NCI-H2029 (cell line): ENCODE results near the gene RUNX1.

Source experiments
- DNase-seq: peaks from one replicate; lab custom pipeline; 2025; lab: John Stamatoyannopoulos, UW

The RUNX1 gene

GRCh38 chr21:34992736-34993398, 56.2 kb downstream of the RUNX1 start:
- DNase-seq = no peak

DNA sequence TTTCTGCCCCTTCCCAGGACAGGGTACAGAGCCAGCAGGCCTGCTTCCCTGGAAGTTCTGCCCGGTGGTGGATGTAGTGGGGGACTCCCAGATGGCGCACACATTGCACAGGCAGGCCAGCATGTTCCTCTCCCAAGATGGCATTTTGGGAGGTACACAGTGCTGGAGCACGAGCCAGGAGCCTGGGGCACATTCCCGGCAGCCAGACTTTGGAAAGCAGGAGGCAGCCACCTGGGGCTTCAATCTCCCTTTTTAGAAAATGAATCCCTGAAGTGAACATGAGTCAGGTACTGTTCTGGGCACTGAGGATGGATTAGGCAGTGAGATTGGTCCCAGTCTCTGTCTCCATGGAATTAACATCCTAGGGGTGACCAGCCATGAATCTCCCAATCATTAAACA, 56.9 kb downstream of the RUNX1 start:
- no peak for DNase-seq

DNA sequence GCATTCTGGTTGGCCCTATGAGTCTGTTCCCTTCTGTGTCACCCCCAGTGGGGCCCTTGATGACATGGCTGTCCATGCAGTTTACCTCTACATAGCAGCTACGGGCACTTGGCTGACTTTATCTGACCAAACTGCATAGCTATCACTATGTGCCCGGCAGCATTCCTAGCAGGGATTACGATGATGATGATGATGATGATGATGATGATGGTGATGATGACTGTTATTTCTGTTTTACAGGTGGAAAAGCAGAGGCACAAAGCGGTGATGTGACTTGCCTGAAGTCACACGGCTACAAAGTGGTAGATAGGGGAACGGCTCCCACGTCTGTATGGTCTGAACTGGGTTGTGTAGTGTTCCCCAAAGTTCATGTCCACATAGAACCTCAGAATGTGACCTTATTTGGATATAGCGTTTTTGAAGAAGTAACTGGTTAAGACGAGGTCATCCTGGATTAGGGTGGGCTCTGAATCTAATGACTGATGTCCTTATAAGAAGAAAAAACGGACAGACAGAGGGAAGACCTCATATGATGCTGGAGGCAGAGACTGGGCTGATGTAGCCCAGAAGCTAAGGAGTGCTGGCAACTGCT, 57.6 kb downstream of the RUNX1 start:
- no peak for DNase-seq

DNA sequence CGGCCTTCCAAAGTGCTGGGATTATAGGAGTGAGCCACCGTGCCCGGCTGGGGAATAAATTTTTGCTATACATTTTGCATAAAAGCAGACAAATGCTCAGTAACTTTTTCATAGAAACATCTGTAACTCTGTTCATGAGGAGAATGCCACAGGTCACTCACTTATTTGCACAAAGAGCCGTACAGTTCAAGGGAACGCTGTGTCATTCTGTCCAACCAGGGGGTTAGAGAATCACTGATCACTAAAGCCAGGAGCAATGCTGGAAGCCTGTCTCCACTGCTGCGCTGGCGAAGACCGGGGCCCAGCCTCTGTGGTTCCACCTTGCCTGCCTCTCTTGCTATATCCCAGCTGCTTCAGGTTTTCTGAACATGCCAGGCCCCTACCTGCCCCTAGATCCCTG, 58.3 kb downstream of the RUNX1 start:
- DNase-seq = no peak

DNA sequence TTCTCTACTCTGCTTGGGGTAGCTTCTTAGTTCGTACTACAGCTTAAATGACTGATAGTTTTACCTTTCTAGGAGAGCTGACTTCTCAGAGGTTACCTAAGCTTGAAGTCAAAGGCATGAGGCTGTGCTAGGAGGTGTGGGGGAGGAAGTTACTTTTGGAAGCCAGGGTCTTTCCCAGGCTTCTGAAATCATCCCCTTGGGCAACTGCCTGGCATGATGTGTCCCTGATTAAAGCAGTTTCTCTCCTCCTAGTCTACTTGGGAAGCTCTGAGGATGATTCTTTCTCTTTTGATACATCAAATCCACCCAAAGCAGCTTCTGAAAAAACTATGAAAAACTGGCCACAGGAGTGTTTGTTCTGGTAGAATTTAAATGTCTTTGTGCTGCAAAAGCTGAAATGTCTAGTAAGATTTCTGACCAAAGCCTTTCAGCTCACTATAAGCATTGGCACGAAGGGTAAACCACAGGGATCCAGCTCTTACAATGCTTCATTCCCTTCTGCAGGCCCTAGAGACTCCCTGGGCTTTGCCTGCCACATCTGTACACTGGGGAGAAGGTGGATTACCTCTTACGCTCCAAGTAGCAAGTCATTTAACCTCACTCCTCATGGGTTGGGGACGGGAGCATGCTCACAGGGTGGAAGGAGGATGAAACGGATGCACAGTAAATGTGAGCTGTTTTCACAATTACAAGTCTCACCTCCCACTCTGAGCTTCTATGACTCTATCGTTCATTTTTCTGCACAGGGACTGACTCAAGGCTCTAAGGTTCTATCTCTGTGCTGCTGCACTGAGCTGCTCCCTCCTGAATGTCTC, 59.6 kb downstream of the RUNX1 start:
- no peak for DNase-seq

GRCh38 chr21:34988625-34989024, 60.5 kb downstream of the RUNX1 start:
- no peak for DNase-seq

DNA sequence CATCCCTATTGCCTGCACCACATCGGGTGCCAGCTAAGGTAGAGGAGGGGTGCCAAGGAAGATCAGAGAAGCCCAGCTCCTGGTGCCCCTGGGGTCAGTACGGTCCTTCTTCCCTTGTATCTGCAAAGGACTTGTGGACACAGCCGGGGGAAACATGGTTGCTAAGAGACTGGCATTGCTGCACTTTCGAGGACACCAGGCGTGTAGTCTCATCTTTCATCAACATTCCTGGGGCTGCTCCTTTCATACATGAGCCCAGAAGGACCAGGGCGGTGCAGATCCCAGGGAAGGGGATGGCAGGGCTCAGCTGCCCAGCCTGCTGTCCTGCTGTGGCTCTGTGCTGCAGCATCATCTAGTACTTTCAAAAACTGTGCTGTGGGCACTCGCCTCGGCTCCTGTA, 61.0 kb downstream of the RUNX1 start:
- DNase-seq = no peak

DNA sequence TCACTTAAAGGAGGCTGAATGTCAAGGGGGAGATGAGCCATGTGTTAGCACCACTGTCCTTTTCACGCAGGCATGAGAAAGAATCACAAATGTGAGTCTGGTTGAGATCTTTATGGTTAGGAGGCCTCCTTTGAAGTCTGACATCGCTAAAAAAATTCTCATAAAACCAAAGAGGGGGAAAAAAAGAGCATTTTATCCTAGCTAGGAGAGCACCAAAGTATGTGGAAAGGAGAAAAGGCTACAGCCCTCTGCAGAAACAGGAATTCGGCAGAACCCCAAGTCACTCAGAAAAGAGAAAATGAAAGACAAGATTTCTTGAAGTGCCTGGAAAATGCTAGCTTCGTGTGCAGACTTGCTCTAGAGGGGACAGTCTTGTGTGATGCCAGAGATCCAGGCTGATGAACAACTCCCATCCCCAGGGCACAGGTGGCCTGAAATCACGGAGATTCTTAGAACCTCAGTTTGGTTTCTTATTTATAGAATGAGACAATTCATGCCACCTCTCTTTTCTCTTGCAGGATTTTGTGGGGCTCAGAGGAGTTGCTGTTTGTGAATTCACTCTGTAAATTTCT, 61.5 kb downstream of the RUNX1 start:
- no peak for DNase-seq

DNA sequence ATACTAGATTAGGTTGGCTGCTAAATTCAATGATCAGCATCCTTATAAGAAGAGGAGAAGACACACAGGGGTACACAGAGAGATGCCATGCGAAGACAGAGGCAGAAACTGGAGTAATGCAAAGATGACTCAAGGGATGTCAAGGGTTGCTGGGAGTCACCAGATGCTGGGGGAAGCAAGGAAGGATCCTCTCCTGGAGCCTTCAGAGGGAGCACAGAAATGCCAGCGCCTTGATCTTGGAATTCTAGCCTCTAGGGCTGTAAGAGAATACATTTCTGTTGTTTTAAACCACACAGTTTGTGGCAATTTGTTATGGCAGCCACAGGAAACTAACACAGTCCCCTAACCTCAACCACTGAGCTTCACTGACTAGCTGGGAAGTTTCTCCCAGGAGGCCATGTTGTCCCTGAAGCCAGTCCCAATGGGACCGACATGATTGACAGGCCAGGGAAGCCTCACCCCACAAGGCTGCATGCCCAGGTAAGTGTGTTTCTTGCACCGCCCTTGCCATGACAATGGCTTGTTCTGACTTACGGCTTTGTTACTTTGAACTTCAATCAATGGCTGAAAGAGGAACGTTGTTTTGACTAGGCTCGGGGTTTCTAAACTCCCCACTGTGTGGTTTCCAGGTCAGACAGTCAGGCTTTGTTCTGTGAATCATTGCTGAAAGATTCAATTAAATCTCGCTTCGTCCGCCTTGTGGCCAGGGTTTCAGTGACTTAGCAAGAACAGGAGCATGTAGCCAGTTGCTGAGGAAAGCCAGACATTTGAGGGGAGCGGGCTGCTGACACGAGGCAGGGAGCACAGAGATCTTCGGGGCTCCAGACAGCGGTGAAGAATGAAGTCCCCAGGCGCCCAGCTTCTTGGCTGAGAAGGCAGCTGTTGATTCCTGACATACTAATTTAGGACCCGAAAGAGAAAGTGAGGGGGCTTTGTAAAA, 62.3 kb downstream of the RUNX1 start:
- DNase-seq = no peak

DNA sequence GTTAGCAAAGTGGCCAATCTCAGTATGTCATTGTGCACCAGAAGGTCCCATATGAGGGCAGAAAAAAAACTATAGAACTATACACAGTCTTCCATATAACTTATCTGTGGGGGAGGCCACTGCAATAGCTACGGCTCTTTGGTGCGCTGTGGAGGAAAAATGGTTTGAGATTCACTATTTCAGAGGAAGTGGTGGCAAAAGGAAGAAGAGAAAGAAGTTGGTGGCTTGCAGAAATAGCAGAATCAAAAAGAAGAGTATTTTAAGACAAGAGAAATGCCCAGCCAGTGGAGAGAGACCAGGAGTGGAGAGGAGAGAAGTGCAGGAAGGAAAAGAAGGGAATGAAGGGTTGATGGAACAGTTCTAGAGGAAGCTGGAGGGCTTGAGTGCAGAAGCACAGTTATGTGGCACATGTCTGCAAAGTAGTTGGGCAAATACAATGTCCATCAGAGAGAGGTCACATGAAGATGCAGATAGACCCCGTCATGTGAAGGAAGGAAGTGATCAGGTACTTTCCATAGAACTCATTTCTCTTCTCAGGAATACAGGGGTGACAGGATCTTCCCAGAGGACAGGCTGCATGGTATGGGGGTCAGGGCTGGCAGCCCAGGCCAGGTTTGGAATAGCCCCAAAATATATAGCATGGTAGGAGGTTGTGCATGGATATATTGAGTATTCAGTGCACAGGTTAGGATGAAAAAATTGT, 64.6 kb downstream of the RUNX1 start:
- no peak for DNase-seq

DNA sequence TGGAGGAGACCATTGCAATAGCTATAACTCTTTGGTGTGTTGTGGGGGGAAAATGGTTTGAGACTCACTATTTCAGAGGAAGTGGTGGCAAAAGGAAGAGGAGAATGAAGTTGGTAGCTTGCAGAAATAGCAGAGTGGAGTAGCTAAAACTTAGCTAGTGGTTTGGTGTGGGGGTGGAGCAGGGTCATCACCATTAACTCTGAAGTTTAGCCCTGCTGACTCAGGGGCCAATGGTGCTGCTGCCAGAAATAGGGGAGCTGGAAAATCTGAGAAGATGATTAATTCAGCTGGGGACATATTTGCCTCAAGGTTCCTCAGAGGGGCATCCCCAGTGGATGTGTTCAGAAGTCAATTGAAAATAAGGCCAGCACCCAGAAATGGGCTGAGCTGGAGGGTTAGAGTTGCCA, 65.4 kb downstream of the RUNX1 start:
- DNase-seq = no peak

DNA sequence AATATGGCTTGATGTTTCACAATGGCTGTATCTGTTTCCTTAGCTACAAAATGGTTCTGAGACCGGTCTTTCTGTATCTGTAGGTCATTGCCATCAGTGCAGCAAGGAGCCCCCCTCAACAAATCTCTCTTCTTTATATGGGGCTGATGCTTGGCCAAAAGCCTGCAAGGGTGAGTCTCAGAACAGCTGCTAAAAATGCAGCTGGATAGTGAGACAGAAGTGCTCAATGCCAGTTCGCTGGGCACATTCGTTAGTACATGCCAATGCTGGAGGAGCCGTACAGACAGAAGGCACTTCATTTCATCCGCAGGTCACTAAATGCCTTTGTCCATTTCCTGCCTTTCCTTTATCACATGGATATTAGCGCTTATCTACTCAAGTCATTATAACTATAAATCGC, 67.3 kb downstream of the RUNX1 start:
- DNase-seq = no peak

GRCh38 chr21:34980423-34981115, 68.5 kb downstream of the RUNX1 start:
- DNase-seq = no peak

GRCh38 chr21:34979383-34979782, 69.7 kb downstream of the RUNX1 start:
- no peak for DNase-seq

- no peak for DNase-seq
These were observed 71.8 kb downstream of the RUNX1 start for GRCh38 chr21:34977333-34977732.

DNA sequence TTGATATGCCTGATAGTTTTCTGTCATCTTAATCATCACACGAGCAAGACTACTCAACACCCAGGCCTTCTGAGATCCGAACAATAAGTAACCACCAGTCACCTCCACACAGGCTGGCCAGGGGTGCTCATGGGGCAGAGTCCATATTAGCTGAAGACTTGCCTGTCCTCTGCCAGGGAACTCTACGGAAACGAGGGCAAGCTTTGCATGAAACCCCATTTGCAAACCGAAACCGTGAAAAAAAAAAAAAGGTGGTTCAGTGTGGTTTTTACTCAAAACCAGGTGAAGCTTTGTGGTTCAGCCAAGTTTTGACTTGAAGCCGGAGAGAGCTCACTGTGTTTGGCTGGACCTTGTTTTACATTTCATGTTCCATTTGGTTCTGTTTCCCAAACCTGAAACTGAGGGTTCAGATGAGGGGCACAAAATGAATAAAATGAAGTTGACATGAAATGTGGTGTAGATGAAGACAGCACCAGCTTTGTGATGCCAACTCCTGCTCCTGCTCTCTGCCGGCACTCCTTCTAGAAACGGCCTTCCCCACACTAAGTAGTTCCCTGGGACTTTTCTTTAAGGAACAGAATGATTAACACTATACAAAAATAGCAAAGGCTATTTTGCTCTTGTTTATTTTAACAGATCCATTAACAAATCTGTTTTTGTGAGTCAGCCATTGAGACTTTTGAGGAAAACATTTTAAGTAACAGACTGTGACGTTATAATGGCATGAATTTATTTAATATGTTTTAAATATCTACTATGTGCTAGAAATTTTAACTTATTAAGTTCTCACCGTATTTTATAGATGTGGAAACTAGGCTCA, 74.7 kb downstream of the RUNX1 start:
- DNase-seq = no peak

DNA sequence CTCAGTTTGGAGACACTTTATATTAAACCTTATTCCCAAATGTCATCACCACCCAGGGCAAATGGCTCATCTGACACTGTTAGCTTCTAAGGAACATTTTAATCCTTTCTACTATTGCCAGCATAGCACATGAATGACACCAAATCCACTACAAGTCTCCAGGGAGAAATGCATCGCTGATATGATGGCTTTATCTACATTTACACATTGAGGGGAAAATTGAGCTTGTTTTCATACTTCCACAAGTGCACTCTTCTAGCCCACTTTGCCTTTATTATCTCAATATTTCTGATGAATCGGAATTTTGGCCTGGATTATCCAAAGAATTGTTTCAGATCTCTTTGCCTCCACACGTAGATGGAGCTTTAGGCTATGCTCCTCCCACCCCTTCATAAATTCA, 75.4 kb downstream of the RUNX1 start:
- DNase-seq = no peak

GRCh38 chr21:34971656-34972055, 77.4 kb downstream of the RUNX1 start:
- DNase-seq = no peak

- DNase-seq = no peak
These were observed 78.5 kb downstream of the RUNX1 start for GRCh38 chr21:34970566-34970965.

GRCh38 chr21:34970167-34970500, 79.0 kb downstream of the RUNX1 start:
- DNase-seq = no peak
